GM13977 (cell line): ENCODE results near the gene RPEL1.

ENCODE experiments used
- DNase-seq: peaks from one replicate; pipeline ENCODE4 v3.0.0; 2012; ENCODE audit warnings: low spot score
- in situ Hi-C: fragments of 300-500 bp; cut with MboI; formaldehyde crosslinking; loops from one replicate; pipeline ENCODE4 v1.12.0; 2022; ENCODE audit warnings: low sequenced_read_pairs, low pct_unique_long_range_greater_than_20kb, mixed read lengths, inconsistent platforms; ENCODE audit not compliant: unreplicated experiment
- TF ChIP-seq, protein P1 (sequence below): IDR thresholded peaks from 2 replicates; pipeline ENCODE4 v1.5.1; 2012; ENCODE audit warnings: mild to moderate bottlenecking, control low read depth; ENCODE audit not compliant: insufficient read depth; ENCODE audit errors: extremely low read depth, missing control alignments

RPEL1 gene

DNA sequence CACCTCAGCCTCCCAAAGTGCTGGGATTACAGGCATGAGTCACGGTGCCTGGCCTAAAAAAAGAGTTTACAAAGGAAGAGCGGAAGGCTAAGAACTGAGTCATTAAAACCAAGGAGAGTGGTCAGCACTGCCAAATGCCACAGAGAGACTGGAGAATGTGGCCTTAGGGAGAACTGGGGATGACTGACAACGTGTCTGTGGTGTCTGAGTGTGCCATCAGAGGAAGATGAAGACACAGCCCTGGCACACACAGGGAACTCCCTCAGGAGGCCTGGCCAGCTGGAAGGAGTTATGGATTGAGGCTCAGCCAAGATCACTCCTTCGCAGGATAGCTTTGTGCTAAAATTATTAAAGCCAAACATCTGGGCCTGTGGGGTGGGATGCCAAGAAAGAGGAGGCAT is 27.4 kb downstream of the RPEL1 start:
- in situ Hi-C loops, result no loop called here
- TF ChIP-seq, protein P1, sequence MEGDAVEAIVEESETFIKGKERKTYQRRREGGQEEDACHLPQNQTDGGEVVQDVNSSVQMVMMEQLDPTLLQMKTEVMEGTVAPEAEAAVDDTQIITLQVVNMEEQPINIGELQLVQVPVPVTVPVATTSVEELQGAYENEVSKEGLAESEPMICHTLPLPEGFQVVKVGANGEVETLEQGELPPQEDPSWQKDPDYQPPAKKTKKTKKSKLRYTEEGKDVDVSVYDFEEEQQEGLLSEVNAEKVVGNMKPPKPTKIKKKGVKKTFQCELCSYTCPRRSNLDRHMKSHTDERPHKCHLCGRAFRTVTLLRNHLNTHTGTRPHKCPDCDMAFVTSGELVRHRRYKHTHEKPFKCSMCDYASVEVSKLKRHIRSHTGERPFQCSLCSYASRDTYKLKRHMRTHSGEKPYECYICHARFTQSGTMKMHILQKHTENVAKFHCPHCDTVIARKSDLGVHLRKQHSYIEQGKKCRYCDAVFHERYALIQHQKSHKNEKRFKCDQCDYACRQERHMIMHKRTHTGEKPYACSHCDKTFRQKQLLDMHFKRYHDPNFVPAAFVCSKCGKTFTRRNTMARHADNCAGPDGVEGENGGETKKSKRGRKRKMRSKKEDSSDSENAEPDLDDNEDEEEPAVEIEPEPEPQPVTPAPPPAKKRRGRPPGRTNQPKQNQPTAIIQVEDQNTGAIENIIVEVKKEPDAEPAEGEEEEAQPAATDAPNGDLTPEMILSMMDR, result no peak
- DNase-seq, result no peak

DNA sequence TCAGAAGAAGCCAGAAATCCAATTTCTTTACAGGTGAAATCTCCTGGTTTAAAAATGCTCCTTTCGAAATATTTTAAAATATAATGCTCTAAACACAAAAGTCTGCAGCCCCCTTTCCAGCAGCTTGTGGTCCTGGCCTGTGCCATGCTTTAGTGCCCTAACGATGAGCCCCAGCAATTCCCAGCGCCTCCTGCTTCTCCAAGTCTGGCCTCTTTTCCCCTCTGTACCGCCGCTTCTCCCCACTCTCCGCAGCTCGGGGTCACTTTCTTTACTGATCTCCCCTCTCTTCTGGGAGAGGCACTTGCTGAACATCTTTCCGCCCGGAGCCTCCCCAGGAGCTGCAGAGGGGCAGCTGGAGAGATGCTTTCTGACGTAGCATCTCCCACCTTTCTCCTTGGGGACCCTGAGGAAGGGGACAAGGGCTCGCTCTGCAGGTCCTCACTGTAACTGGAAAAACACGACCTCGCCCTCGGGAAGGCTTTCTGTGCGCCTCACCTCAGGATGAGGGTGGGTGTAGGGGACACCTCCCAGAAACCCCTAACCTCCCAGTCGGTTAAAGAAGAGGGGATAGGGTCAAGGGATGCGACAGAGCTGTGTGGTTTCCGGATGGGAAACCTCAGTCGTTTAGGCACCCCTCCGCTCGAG is 30.7 kb downstream of the RPEL1 start:
- TF ChIP-seq, protein P1, result no peak
- no peak for DNase-seq
- in situ Hi-C loops, result no loop called here

DNA sequence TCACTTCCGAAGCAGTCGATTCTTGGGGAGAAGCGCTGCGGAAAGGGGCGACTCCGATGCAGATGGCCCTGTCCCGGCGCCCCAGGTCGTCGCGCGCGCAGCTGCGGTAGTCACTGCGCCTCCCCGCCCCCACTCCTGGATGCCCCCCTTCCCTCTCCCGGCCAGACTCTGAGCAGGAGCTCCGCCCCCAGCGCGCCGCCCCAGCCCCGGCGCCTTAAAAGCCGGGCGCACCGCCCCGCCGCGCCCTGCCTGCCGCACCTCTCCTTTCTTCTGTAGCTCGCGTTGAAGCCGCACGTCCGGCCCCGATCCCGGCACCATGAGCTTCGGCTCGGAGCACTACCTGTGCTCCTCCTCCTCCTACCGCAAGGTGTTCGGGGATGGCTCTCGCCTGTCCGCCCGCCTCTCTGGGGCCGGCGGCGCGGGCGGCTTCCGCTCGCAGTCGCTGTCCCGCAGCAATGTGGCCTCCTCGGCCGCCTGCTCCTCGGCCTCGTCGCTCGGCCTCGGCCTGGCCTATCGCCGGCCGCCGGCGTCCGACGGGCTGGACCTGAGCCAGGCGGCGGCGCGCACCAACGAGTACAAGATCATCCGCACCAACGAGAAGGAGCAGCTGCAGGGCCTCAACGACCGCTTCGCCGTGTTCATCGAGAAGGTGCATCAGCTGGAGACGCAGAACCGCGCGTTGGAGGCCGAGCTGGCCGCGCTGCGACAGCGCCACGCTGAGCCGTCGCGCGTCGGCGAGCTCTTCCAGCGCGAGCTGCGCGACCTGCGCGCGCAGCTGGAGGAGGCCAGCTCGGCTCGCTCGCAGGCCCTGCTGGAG is 31.4 kb downstream of the RPEL1 start, which contains the start of gene INA:
Gene INA (plus strand): TSS at position 243 of the 817 bp plus-strand sequence. CDS start 74 bp downstream, at position 317.
- in situ Hi-C loops, result no loop called here
- peak; percentile 75 for DNase-seq
- TF ChIP-seq, protein P1, result peak; percentile 27

DNA sequence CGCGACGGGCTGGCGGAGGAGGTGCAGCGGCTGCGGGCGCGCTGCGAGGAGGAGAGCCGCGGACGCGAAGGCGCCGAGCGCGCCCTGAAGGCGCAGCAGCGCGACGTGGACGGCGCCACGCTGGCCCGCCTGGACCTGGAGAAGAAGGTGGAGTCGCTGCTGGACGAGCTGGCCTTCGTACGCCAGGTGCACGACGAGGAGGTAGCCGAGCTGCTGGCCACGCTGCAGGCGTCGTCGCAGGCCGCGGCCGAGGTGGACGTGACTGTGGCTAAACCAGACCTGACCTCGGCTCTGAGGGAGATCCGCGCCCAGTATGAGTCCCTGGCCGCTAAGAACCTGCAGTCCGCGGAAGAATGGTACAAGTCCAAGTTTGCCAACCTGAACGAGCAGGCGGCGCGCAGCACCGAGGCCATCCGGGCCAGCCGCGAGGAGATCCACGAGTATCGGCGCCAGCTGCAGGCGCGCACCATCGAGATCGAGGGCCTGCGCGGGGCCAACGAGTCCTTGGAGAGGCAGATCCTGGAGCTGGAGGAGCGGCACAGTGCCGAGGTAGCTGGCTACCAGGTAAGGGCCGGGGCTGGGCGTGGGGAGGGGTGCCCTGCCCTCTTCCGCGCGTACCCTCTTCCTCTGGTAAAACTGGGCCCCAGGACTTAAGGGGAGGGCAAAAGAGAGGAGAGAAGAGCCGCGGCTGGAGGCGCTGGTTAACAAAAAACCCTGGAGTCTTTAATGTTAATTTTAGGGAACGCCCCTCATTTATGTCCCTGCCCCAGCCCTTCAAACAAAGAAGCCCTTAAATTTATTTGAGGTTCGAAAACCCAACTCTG is 32.2 kb downstream of the RPEL1 start:
- TF ChIP-seq, protein P1, result no peak
- in situ Hi-C loops, result no loop called here
- no peak for DNase-seq

DNA sequence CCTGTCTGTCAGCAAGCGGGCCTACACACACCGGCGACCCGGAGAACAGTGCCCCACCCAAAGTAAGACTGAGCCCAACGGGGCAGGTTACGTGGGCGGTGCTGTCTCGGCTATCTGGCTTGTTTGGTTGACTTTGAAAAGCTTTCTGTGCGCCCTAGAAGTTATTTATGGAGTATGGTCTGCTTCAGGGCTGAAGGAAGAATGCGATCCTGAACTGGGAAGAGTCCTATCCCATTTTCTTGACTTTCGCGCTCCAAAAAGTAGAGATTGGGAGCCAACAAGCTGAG is 32.8 kb downstream of the RPEL1 start:
- TF ChIP-seq, protein P1, result no peak
- DNase-seq, result no peak
- in situ Hi-C loops, result no loop called here

DNA sequence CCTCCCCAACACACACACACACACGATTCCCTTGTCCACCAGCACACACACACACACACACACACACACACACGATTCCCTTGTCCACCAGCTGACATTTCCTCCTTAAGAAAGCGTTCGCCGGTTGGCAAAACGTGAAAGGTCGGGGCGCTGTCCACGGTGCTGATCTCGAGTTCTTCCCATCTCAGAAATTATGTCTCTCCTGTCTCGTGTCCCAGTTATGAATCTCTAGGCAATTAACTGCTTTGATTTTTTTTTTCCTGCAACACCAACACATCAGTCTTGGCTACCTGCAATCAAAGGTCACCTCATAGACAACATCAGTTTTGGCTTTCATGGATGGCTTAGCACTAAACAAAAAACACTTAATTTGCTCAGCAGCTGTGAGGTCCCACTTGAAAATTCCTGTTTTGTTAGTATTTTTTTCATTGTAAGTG is 33.2 kb downstream of the RPEL1 start:
- in situ Hi-C loops, result no loop called here
- DNase-seq, result peak; percentile 57
- TF ChIP-seq, protein P1, result no peak
